Progenitor cell of endocrine pancreas (in vitro differentiated cells): ENCODE data around the gene PITX1. TPM values are rescaled to one million over a fixed set of nuclear protein-coding genes. Genes with fewer than 3 reads are reported as not detected.

Experiments used
- DNase-seq: peaks from one replicate; pipeline ENCODE4 v3.0.0; 2021; ENCODE audit warnings: low spot score; ENCODE audit not compliant: unreplicated experiment
- H3K27ac Mint-ChIP-seq: 2 replicates; pipeline ENCODE4 v1.8.0; 2021; ENCODE audit warnings: mild to moderate bottlenecking, moderate library complexity, mixed read lengths
- H3K27me3 Mint-ChIP-seq: 2 replicates; pipeline ENCODE4 v1.8.0; 2021; ENCODE audit warnings: mixed read lengths
- H3K36me3 Mint-ChIP-seq: 2 replicates; pipeline ENCODE4 v1.8.0; 2022; ENCODE audit warnings: mixed read lengths; ENCODE audit not compliant: insufficient read depth
- H3K4me1 Mint-ChIP-seq: 2 replicates; pipeline ENCODE4 v1.8.0; 2021; ENCODE audit warnings: low read depth, mixed read lengths
- H3K4me3 Mint-ChIP-seq: 2 replicates; pipeline ENCODE4 v1.8.0; 2021; ENCODE audit warnings: low read depth, mild to moderate bottlenecking, moderate library complexity, mixed read lengths
- H3K9me3 Mint-ChIP-seq: 2 replicates; pipeline ENCODE4 v1.8.0; 2021; ENCODE audit warnings: low read depth, mixed read lengths
- CTCF ChIP-seq: fragments of 200-600 bp; sonication (generic); IDR thresholded peaks from one replicate; pipeline ENCODE4 v1.5.0; 2021; ENCODE audit warnings: antibody characterized with exemption, mild to moderate bottlenecking; ENCODE audit not compliant: unreplicated experiment
- total RNA-seq: library from RNA; stranded (reverse); gene quantifications from 2 replicates; pipeline ENCODE4 v1.2.1, GENCODE V29; 2021

The PITX1 gene
- total RNA-seq, 1 donor from 2014 or later, result 16.2 TPM

GRCh38 chr5:135051872-135052271 is 17.8 kb upstream of the PITX1 start:
- Mint-ChIP-seq H3K9me3 (no peaks in the 10 kb centered on the region), H3K4me3 (no peak overlapping the region), H3K36me3 (no peaks in the 10 kb centered on the region), H3K4me1 (peaks cover 6% of the 10 kb centered on the region), H3K27me3 (peaks cover 91% of the 10 kb centered on the region), H3K27ac (no peak overlapping the region)
- no peak for TF ChIP-seq CTCF
- DNase-seq, result no peak

DNA sequence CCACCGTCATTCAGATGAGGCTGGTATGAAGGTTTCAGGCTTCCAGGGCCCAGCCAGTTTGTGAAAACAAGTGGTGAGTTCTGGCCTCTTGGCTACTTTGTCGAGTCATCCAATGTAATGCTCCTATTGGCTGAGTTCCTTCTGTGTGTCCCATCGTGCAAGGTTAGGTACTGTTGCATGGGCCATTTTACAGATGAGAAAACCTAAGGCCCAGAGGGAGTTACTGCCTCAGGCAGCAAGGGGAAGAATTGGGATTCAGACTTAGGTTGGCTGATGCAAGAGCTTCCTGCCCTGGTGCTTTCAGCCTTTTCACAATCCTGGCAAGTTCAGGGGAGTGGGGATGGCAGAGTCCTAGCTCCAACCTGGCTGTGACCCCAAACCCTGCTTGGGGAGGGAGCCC is 17.4 kb upstream of the PITX1 start:
- TF ChIP-seq CTCF, result no peak
- H3K27me3 Mint-ChIP-seq, result peaks cover 91% of the 10 kb centered on the region
- no peak overlapping the region for H3K27ac Mint-ChIP-seq
- H3K4me1 Mint-ChIP-seq, result peaks cover 6% of the 10 kb centered on the region
- no peaks in the 10 kb centered on the region for H3K36me3 Mint-ChIP-seq
- H3K4me3 Mint-ChIP-seq, result no peak overlapping the region
- DNase-seq, result no peak
- no peaks in the 10 kb centered on the region for H3K9me3 Mint-ChIP-seq

- TF ChIP-seq CTCF, result no peak
- H3K27me3 Mint-ChIP-seq, result peaks cover 91% of the 10 kb centered on the region
These were observed 16.3 kb upstream of the PITX1 start for GRCh38 chr5:135050244-135050767.

GRCh38 chr5:135048930-135049329 is 14.9 kb upstream of the PITX1 start:
- peaks cover 95% of the 10 kb centered on the region for H3K27me3 Mint-ChIP-seq
- H3K4me1 Mint-ChIP-seq, result peaks cover 2% of the 10 kb centered on the region
- no peak for TF ChIP-seq CTCF
- no peaks in the 10 kb centered on the region for H3K9me3 Mint-ChIP-seq
- no peak overlapping the region for H3K4me3 Mint-ChIP-seq
- no peaks in the 10 kb centered on the region for H3K36me3 Mint-ChIP-seq
- H3K27ac Mint-ChIP-seq, result no peak overlapping the region
- no peak for DNase-seq

More at GRCh38 chr5:135050244-135050767, 16.3 kb upstream of the PITX1 start:
- no peaks in the 10 kb centered on the region for H3K36me3 Mint-ChIP-seq
- H3K4me3 Mint-ChIP-seq, result no peak overlapping the region
- DNase-seq, result no peak
- no peak overlapping the region for H3K27ac Mint-ChIP-seq
- no peaks in the 10 kb centered on the region for H3K9me3 Mint-ChIP-seq
- peaks cover 6% of the 10 kb centered on the region for H3K4me1 Mint-ChIP-seq

GRCh38 chr5:135048286-135048685 is 14.3 kb upstream of the PITX1 start:
- Mint-ChIP-seq H3K4me1 (peaks cover 2% of the 10 kb centered on the region), H3K27me3 (peaks cover 95% of the 10 kb centered on the region), H3K4me3 (no peak overlapping the region), H3K36me3 (no peaks in the 10 kb centered on the region), H3K9me3 (no peaks in the 10 kb centered on the region), H3K27ac (no peak overlapping the region)
- no peak for DNase-seq
- no peak for TF ChIP-seq CTCF
